Ecto neural progenitor cell (in vitro differentiated cells): ENCODE results near the gene PTGES3L.
"Not testable (repeated sequence)": the region's sequence is repeated elsewhere in the genome, so short reads cannot be mapped to it uniquely, and the experiment has no call there.

Experiments used
- DNase-seq: peaks from one replicate; pipeline ENCODE4 v3.0.0-alpha.2; 2018; ENCODE audit warnings: low spot score

The PTGES3L gene

GRCh38 chr17:43014020-43014648 is 34.3 kb upstream of the PTGES3L start:
- no peak for DNase-seq

GRCh38 chr17:43013296-43013695 is 33.4 kb upstream of the PTGES3L start:
- DNase-seq, result no peak

GRCh38 chr17:43011728-43012472 is 32.0 kb upstream of the PTGES3L start:
- DNase-seq, result no peak

- no peak for DNase-seq
Measured at GRCh38 chr17:43010667-43011308, 30.9 kb upstream of the PTGES3L start.

- DNase-seq, result peak; percentile 79
Measured at GRCh38 chr17:43006639-43007551, 27.0 kb upstream of the PTGES3L start, which contains the start of gene IFI35. Gene IFI35 (plus strand): TSS chr17:43006784. CDS start chr17:43006948, 164 bp downstream.

- no peak for DNase-seq
Measured at GRCh38 chr17:43003542-43004172, 23.8 kb upstream of the PTGES3L start.

GRCh38 chr17:43000894-43001293 is 21.0 kb upstream of the PTGES3L start:
- DNase-seq, result not testable (repeated sequence)

- DNase-seq, result no peak
Measured at GRCh38 chr17:42999003-42999525, 19.2 kb upstream of the PTGES3L start.

- peak; percentile 98 for DNase-seq
Measured at GRCh38 chr17:42997984-42998938, 18.4 kb upstream of the PTGES3L start, which contains the start of gene RPL27. Gene RPL27 (plus strand): TSS chr17:42998419. CDS start chr17:42998751, 332 bp downstream.

GRCh38 chr17:42997390-42997983 is 17.6 kb upstream of the PTGES3L start:
- no peak for DNase-seq

GRCh38 chr17:42993913-42994312 is 14.0 kb upstream of the PTGES3L start:
- DNase-seq, result not testable (repeated sequence)

- no peak for DNase-seq
Measured at GRCh38 chr17:42992872-42993271, 13.0 kb upstream of the PTGES3L start.

GRCh38 chr17:42991471-42991870 is 11.6 kb upstream of the PTGES3L start:
- no peak for DNase-seq

GRCh38 chr17:42989726-42990652 is 10.1 kb upstream of the PTGES3L start:
- no peak for DNase-seq

- no peak for DNase-seq
Measured at GRCh38 chr17:42989141-42989540, 9.3 kb upstream of the PTGES3L start.

- DNase-seq, result no peak
Measured at GRCh38 chr17:42985225-42985624, 5.3 kb upstream of the PTGES3L start.

- DNase-seq, result no peak
Measured at GRCh38 chr17:42982266-42982665, 2.4 kb upstream of the PTGES3L start.

- no peak for DNase-seq
Measured at GRCh38 chr17:42980766-42981397, 1.0 kb upstream of the PTGES3L start.
